KMS-11 (cell line): ENCODE results near the gene PRPF40B.

ENCODE experiments used
- H2AFZ ChIP-seq: fragments of 200-600 bp; sonication (generic); 2 replicates; pipeline ENCODE4 v1.6.1; 2016; ENCODE audit warnings: antibody characterized with exemption, mixed run types, low read depth
- H3K27ac ChIP-seq: fragments of 200-600 bp; sonication (generic); 2 replicates; pipeline ENCODE4 v1.6.1; 2016; ENCODE audit warnings: mild to moderate bottlenecking, mixed run types
- H3K27me3 ChIP-seq: fragments of 200-600 bp; sonication (generic); 2 replicates; pipeline ENCODE4 v1.6.1; 2017; ENCODE audit warnings: mild to moderate bottlenecking, low read depth, mixed run types, moderate library complexity; ENCODE audit not compliant: insufficient read depth
- H3K36me3 ChIP-seq: fragments of 200-600 bp; sonication (generic); 2 replicates; pipeline ENCODE4 v1.6.1; 2017; ENCODE audit warnings: mild to moderate bottlenecking, mixed run types; ENCODE audit not compliant: insufficient read depth
- H3K4me1 ChIP-seq: fragments of 200-600 bp; sonication (generic); 2 replicates; pipeline ENCODE4 v1.6.1; 2016; ENCODE audit warnings: mild to moderate bottlenecking, low read depth, mixed run types; ENCODE audit not compliant: poor library complexity, severe bottlenecking
- H3K4me2 ChIP-seq: fragments of 200-600 bp; sonication (generic); 2 replicates; pipeline ENCODE4 v1.7.0; 2016; ENCODE audit warnings: mild to moderate bottlenecking, mixed run types
- H3K4me3 ChIP-seq: fragments of 200-600 bp; sonication (generic); IDR thresholded peaks from 2 replicates; pipeline ENCODE4 v1.6.1; 2017; ENCODE audit warnings: low read depth, low read length, mixed read lengths; ENCODE audit not compliant: insufficient read depth
- H3K79me2 ChIP-seq: fragments of 200-600 bp; sonication (generic); 2 replicates; pipeline ENCODE4 v1.6.1; 2016; ENCODE audit warnings: low read depth, mixed run types; ENCODE audit not compliant: insufficient read depth
- H3K9ac ChIP-seq: fragments of 200-600 bp; sonication (generic); 2 replicates; pipeline ENCODE4 v1.6.1; 2016; ENCODE audit warnings: mild to moderate bottlenecking, mixed run types
- H4K20me1 ChIP-seq: fragments of 200-600 bp; sonication (generic); 2 replicates; pipeline ENCODE4 v1.6.1; 2016; ENCODE audit warnings: mild to moderate bottlenecking, mixed run types; ENCODE audit not compliant: insufficient read depth
- CTCF ChIP-seq: fragments of 200-600 bp; sonication (generic); conservative IDR thresholded peaks from 2 replicates; pipeline ENCODE4 v1.6.1; 2017; ENCODE audit warnings: low read depth, mild to moderate bottlenecking, antibody characterized with exemption, low read length, moderate library complexity, mixed read lengths

PRPF40B gene

GRCh38 chr12:49664591-49665239, 41.4 kb downstream of the PRPF40B start:
- H3K79me2 ChIP-seq = no peaks in the 10 kb centered on the region
- no peak for TF ChIP-seq CTCF
- H3K4me3 ChIP-seq = no peak overlapping the region
- H3K27me3 ChIP-seq = no peaks in the 10 kb centered on the region
- H3K36me3 ChIP-seq = no peaks in the 10 kb centered on the region
- H3K4me2 ChIP-seq = peak overlapping the region; percentile 98
- H3K9ac ChIP-seq = no peak overlapping the region
- peaks cover 50% of the 10 kb centered on the region for H3K4me1 ChIP-seq
- H3K27ac ChIP-seq = no peak overlapping the region
- H4K20me1 ChIP-seq = no peaks in the 10 kb centered on the region
- no peak overlapping the region for H2AFZ ChIP-seq

GRCh38 chr12:49665384-49665783, 42.0 kb downstream of the PRPF40B start:
- H3K4me3 ChIP-seq = no peak overlapping the region
- H3K36me3 ChIP-seq = no peaks in the 10 kb centered on the region
- H2AFZ ChIP-seq = no peak overlapping the region
- no peaks in the 10 kb centered on the region for H3K27me3 ChIP-seq
- no peaks in the 10 kb centered on the region for H4K20me1 ChIP-seq
- peak overlapping the region; percentile 98; the same call in 1 of the 2 replicates for H3K4me2 ChIP-seq
- no peak for TF ChIP-seq CTCF
- H3K4me1 ChIP-seq = peaks cover 53% of the 10 kb centered on the region
- no peak overlapping the region for H3K9ac ChIP-seq
- no peaks in the 10 kb centered on the region for H3K79me2 ChIP-seq
- no peak overlapping the region for H3K27ac ChIP-seq

GRCh38 chr12:49666176-49666575, 42.8 kb downstream of the PRPF40B start:
- H3K79me2 ChIP-seq = no peaks in the 10 kb centered on the region
- H3K27ac ChIP-seq = no peak overlapping the region
- H2AFZ ChIP-seq = no peak overlapping the region
- H4K20me1 ChIP-seq = no peaks in the 10 kb centered on the region
- H3K27me3 ChIP-seq = no peaks in the 10 kb centered on the region
- H3K4me2 ChIP-seq = no peak overlapping the region
- H3K9ac ChIP-seq = no peak overlapping the region
- no peak for TF ChIP-seq CTCF
- no peaks in the 10 kb centered on the region for H3K36me3 ChIP-seq
- H3K4me3 ChIP-seq = no peak overlapping the region
- peaks cover 58% of the 10 kb centered on the region for H3K4me1 ChIP-seq

GRCh38 chr12:49667325-49668090, 44.1 kb downstream of the PRPF40B start:
- no peak for TF ChIP-seq CTCF
- no peak overlapping the region for H3K4me2 ChIP-seq
- H4K20me1 ChIP-seq = no peaks in the 10 kb centered on the region
- no peak overlapping the region for H3K9ac ChIP-seq
- no peaks in the 10 kb centered on the region for H3K36me3 ChIP-seq
- H3K4me1 ChIP-seq = peaks cover 58% of the 10 kb centered on the region
- H3K79me2 ChIP-seq = no peaks in the 10 kb centered on the region
- no peak overlapping the region for H2AFZ ChIP-seq
- no peak overlapping the region for H3K4me3 ChIP-seq
- H3K27ac ChIP-seq = no peak overlapping the region
- no peaks in the 10 kb centered on the region for H3K27me3 ChIP-seq
